ENCODE results near the gene MOAP1. TPM values are rescaled to one million over a fixed set of nuclear protein-coding genes. Genes with fewer than 3 reads are reported as not detected.
A peak's percentile ranks its signal among the peaks of the same experiment; 100 is the strongest.

The MOAP1 gene
- total RNA-seq, 1 donor from 2014 or later, result 15.8 TPM

DNA sequence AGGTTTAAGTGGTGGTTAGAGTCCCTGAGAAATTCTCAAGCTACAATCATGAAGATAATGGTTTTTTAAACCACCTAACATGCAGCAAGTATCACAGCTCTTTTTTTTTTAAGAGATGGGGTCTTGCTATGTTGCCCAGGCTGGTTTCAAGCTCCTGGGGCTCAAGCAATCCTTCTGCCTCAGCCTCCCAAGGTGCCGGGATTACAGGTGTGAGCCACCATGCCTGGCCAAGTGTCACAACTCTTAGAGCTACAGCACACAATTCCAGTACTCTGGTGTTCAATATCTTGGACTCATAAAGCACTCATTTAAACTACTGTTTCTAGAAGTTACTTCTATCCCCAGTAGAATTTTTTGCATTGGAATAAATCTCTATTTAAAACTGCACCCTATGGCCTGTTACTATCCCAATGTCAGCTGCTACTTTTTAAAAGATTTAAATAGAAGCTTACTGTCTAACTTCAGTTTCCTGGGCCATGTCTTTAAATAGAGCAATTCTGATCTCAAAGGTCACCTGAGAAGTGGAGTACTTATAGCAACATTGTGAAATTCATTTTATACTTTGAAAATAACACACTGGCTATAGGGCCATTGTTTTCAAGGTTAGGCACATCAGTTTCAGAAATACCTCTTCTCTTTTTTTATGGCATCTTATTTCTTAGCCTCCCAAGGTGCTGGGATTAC, 10.8 kb upstream of the MOAP1 start:
- FAIRE-seq (no peak), DNase-seq (ENCODE audit: low read depth) (no peak)
- Histone ChIP-seq H3K4me3 (ENCODE audit: low read depth, low read length) (no peak overlapping the region), H3K27me3 (ENCODE audit: control insufficient read depth, insufficient read depth, low read length) (no peaks in the 10 kb centered on the region), H3K36me3 (ENCODE audit: control insufficient read depth, insufficient read depth, low read length) (no peaks in the 10 kb centered on the region)
- TF ChIP-seq, protein P1, sequence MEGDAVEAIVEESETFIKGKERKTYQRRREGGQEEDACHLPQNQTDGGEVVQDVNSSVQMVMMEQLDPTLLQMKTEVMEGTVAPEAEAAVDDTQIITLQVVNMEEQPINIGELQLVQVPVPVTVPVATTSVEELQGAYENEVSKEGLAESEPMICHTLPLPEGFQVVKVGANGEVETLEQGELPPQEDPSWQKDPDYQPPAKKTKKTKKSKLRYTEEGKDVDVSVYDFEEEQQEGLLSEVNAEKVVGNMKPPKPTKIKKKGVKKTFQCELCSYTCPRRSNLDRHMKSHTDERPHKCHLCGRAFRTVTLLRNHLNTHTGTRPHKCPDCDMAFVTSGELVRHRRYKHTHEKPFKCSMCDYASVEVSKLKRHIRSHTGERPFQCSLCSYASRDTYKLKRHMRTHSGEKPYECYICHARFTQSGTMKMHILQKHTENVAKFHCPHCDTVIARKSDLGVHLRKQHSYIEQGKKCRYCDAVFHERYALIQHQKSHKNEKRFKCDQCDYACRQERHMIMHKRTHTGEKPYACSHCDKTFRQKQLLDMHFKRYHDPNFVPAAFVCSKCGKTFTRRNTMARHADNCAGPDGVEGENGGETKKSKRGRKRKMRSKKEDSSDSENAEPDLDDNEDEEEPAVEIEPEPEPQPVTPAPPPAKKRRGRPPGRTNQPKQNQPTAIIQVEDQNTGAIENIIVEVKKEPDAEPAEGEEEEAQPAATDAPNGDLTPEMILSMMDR (IDR thresholded peaks at IDR 0.05; ENCODE audit: insufficient read depth, low read length, severe bottlenecking), result no peak

DNA sequence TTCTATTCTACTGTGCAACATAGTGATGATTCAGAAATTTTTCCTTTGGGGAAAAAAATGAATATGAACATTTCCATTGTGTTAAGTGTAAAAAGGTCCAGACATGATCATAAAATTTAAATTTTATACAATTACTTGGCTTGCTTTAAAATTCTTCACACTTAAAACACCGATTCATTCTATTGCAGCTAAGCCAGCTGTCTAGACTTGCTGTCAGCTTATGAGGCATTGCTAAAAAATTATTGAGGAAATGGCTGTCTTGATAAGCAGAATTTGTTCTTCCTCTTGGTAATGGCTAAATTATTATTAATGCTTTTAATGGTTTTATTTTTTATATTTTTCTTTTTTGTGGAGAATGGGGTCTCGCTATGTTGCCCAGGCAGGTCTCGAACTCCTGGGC, 2.3 kb upstream of the MOAP1 start:
- Histone ChIP-seq H3K27me3 (ENCODE audit: control insufficient read depth, insufficient read depth, low read length) (no peaks in the 10 kb centered on the region), H3K36me3 (ENCODE audit: control insufficient read depth, insufficient read depth, low read length) (peaks cover 4% of the 10 kb centered on the region), H3K4me3 (ENCODE audit: low read depth, low read length) (no peak overlapping the region)
- DNase-seq (ENCODE audit: low read depth) (peak; percentile 68), FAIRE-seq (no peak)
- TF ChIP-seq, protein P1 (IDR thresholded peaks at IDR 0.05; ENCODE audit: insufficient read depth, low read length, severe bottlenecking), result no peak

DNA sequence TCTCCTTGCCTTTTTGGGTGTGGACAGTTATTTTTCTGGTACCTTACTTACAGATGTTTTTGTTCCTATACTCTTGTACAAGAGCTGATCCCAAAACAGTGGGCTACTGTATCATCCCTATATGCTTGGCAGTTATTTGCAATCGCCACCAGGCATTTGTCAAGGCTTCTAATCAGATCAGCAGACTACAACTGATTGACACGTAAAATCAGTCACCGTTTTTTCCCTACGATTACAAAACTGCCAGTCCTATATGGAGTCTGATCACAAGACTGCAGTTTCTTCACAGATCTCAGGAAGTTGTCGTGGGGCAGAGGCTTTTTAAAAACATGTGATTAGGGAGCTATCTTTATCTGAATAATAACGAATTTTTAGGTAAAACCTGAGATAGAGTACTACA, 1.8 kb upstream of the MOAP1 start:
- Histone ChIP-seq H3K4me3 (ENCODE audit: low read depth, low read length) (no peak overlapping the region), H3K27me3 (ENCODE audit: control insufficient read depth, insufficient read depth, low read length) (no peaks in the 10 kb centered on the region), H3K36me3 (ENCODE audit: control insufficient read depth, insufficient read depth, low read length) (peaks cover 4% of the 10 kb centered on the region)
- TF ChIP-seq, protein P1 (IDR thresholded peaks at IDR 0.05; ENCODE audit: insufficient read depth, low read length, severe bottlenecking), result no peak
- FAIRE-seq, result no peak
- peak; percentile 23 for DNase-seq (ENCODE audit: low read depth)

DNA sequence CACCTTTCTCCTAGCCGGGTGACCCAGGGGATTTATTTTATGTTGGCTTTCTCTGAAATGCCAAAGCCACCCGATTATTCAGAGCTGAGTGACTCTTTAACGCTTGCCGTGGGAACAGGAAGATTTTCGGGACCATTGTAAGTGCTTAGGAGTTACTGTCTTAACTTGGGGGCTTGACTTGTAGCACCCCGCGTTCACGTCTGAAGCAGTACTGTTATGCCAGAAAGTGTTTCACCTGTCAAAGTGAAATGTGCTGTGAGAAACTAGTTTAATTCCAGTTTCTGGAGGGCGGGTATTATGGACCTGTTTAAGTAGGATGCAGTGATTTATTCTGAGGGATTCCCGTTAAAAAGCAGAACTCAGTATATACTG, 638 bp upstream of the MOAP1 start:
- TF ChIP-seq, protein P1 (IDR thresholded peaks at IDR 0.05; ENCODE audit: insufficient read depth, low read length, severe bottlenecking), result no peak
- H3K4me3 ChIP-seq (ENCODE audit: low read depth, low read length), result peak overlapping the region; percentile 81
- DNase-seq (ENCODE audit: low read depth) (no peak), FAIRE-seq (no peak)
- H3K27me3 ChIP-seq (ENCODE audit: control insufficient read depth, insufficient read depth, low read length), result no peaks in the 10 kb centered on the region
- peaks cover 4% of the 10 kb centered on the region for H3K36me3 ChIP-seq (ENCODE audit: control insufficient read depth, insufficient read depth, low read length)

DNA sequence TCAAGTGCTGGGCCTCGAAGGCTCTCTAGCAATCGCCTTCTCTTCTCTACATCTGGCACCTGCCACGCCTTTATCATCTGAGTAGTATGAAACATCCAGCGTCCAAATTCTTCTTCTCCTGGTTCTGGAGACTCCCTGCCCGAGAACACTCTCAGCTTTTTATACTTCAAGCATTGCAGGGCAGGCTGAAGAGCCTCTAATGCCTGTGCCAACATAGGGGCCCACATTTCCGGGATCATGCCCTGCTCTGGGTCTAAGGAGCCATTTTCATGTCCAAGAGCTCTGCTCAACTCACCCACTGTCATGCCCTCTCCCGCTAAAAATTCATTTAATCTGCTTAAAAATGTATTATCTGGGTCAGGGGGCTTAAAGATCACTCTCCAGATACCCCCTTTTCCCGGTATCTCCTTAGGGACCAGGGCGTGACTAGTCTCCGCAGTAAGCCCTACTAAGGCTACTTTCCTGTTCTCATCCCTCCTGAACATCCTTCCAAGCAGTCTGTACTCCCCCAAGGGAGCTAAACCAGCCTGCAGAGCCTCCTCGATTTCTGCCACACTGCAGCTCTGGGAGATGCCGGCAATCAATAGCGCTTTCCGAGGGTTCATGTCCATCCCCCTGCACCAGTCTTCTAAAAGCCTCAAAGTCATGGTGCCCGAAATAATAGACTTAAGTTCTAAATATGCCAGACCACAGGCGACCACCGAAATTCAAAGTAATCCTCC, 940 bp downstream of the MOAP1 start:
- DNase-seq (ENCODE audit: low read depth), result no peak
- TF ChIP-seq, protein P1 (IDR thresholded peaks at IDR 0.05; ENCODE audit: insufficient read depth, low read length, severe bottlenecking), result no peak
- H3K36me3 ChIP-seq (ENCODE audit: control insufficient read depth, insufficient read depth, low read length), result peaks cover 4% of the 10 kb centered on the region
- no peak for FAIRE-seq
- peak overlapping the region; percentile 81 for H3K4me3 ChIP-seq (ENCODE audit: low read depth, low read length)
- H3K27me3 ChIP-seq (ENCODE audit: control insufficient read depth, insufficient read depth, low read length), result no peaks in the 10 kb centered on the region
